Activated CD4-positive, alpha-beta T cell treated with anti-CD3 and anti-CD28 coated beads, Interleukin-2, amount 50 U/mL, for 48 hours (primary cell): Measurements from ENCODE around the gene BRD1.

Source experiments
- DNase-seq, 2 experiments: peaks; one replicate each; pipeline ENCODE4 v3.0.0-alpha.2; 2020

The BRD1 gene

GRCh38 chr22:49800408-49801238 lies 27.1 kb downstream of the BRD1 start:
- no peak for DNase-seq

DNA sequence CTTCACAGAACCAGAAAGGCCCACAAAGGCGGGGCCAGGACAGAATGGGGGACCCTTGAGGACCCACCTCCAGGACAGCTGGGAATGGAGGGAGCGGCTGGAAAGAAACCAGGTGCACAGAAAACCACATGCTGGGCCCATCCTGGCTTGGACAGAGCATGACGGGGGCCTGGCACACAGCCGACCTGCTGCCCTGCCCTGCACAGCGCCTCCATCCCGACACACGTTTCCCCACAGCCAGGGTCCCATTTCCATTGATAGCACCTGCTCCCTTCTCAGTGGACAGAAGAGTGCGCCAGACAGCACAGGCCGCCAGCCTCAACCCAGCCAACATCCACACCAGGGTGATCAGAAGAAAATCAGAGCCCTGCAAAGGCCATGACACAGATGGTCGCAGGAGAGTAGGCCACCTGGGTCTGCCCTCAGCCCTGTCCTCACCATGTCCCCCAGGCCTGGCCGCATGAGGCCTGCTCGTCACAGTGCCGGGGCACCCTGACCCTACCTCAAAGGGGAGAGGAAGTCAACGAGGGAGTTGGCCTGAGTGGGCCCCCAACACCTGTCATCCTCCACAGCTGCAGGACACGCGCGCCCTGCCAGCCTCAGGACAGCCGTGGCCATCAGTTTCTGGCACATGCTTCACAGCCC lies 28.1 kb downstream of the BRD1 start:
- DNase-seq: no peak

GRCh38 chr22:49798486-49799151 lies 29.1 kb downstream of the BRD1 start:
- no peak for DNase-seq

GRCh38 chr22:49797706-49798105 lies 30.0 kb downstream of the BRD1 start:
- no peak for DNase-seq

- no peak for DNase-seq
These were observed 30.9 kb downstream of the BRD1 start for GRCh38 chr22:49796596-49797270.

- no peak for DNase-seq
These were observed 32.2 kb downstream of the BRD1 start for GRCh38 chr22:49795521-49795920.

- no peak for DNase-seq
These were observed 33.8 kb downstream of the BRD1 start for GRCh38 chr22:49793871-49794270.

GRCh38 chr22:49793296-49793695 lies 34.4 kb downstream of the BRD1 start:
- DNase-seq: no peak

DNA sequence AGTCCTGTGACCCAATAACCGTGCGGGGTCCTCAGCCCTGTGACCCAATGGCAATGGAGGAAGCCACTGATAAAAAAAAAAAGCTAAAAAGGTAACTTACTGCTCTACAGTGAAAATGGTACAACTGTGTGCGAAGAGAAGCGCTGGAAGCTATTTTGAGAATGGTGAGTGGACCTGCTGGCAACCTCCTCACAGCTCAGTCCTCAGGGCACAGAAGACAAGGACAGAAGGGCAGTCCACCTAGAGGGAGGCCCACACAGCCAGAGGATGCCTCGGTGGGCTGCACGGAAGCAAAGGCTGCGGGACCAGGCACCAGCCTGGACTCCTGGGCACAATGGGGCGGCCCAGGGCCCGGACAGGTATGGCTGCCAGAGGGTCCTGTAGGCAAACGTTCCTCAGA lies 35.6 kb downstream of the BRD1 start:
- DNase-seq: no peak

DNA sequence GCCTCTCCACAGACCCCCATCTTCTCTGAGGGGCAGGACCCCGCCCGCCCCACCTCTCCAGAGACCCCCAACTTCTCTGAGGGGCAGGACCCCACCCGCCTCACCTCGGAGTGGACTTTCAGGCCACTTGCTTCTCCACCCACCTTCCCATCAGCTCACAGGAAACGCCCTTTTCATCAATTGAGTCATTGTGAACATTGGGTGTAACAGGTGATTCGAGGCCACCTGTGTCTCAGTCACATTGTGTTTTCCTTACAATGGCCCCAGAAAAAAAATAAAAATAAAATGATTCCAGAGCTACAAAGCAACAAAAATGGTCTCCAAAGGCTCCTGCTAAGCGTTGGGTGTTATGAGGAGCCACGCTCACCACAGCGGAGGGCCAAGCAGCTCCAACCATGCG lies 36.0 kb downstream of the BRD1 start:
- no peak for DNase-seq

DNA sequence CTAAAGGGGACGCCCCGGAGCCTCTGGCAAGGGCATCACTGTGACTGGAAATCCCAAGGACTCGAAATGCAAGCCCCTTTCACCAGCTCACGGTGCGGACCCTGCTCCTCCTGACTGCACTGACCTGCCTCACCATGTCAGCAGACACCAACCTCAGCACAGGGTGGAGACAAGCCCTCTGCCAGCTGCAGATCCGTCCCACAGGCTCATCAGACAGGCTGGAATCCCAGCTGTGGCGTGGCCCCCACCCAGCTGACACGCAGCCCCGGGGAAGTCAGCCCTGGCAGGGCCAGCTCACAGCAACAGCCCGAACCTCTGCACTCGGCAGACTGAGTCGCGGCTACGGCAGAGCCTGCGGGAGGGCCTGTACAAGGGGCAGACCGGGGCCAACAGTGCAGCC lies 36.8 kb downstream of the BRD1 start:
- no peak for DNase-seq

DNA sequence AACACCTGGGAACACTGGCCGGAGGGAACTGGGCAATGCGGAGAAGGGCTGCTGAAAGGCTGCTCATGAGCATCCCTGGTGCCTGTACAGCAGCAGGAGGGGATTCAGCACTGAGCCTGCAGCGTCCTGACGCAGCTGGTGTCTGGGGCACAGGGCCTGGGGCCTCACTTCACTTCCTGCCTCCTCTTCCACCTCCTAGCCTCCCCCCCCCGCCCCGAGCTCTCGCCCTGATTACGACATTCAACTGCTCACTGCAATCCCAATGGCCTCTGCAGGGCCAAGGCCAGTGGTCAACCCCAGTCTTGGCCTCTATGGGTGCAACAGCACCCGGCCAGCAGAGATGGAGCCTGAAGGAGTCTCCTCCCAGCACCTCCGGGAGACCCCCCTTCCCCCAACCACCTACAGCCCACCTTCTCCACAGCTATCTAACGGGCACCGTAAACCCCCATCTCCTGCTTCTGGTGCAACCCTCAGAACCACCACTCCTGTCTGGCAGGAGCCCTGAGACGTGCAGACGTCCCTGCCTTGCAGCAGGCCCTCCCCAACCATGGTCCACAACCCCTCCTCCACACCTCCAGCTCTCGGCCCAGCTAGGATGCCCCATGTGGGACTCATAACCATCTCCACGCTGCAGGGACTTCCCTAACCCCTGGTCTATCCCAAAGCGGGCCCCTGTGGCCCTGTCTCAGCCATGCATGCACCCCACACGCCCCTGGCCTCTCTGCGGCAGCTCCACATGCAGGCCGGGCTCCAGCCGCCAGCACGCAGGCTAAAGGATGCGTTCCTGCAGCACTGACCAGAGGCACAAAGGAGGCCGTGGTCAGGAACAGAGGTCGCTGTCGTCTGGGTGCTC lies 38.2 kb downstream of the BRD1 start:
- DNase-seq: peak; percentile 24 to 32

DNA sequence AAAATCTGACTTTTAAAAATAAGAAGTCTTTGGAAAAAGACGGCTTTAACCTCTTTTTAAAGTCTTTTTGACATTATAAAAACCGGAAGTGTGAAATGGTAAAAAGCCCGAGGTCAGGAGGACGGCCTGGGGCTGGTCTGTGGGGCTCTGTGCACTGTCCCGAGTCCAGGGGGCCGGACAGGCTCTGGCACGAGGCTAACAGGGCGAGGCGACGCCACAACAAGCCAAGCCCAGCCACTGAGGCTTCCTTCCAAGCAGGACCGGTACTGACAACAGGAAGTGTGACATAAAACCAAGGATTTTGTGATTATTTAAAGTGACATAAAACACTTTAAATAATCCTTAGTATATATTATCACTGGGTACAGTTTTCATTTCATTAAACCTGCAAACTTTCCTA lies 39.2 kb downstream of the BRD1 start:
- no peak for DNase-seq

- no peak for DNase-seq
These were observed 39.8 kb downstream of the BRD1 start for GRCh38 chr22:49787861-49788260.

GRCh38 chr22:49786976-49787706 lies 40.5 kb downstream of the BRD1 start:
- no peak for DNase-seq

DNA sequence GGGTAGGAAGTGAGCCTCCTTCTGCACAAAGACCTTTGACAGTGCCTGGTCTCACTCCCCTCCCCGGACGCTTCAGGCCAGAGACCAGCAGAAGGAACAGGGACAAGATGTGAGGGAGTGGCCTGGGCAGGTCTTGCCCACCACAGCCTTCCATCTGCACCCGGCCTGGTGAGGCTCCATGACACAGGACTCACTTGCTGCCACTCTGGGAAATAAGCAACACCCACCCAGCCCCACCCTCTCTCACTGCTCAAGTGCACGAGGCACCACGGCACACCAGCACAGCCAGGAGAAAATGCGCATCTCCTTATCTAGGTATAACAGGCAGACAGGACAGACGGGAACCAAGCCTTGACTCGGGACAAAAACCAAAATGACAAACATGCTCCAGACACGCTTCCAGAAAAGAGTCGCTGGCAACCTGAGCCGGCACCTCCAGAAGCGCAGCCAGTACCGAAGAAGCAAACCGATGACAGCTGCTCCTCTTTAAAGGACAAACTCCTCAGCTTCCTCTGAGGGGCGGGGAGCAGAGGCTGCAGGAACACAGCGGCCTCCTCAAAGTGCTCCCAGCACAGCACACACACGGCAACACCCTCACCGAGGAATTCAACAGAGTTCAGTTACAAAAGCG lies 41.7 kb downstream of the BRD1 start:
- no peak for DNase-seq

DNA sequence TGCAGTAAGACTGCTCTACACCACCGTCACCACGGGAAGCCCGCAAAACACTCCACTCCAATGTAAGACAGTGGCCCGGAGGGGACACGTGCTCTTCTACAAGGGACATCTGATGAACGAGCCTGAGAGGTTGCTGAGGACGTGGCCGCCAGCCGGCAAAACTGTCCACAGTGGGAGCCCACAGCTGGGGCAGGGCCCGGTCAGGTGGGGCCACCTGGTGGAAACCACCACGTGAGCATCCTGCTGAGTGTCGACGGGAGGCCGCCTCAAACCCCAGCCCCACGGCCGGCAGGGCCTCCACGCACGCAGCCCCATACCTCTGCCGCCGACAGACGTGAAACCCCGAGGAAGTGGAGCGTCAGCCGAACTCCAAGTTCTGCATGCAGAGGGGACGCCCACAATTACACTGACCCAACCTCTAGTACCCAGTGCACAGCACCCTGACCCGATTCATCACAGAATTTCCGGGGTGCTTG lies 42.6 kb downstream of the BRD1 start:
- DNase-seq: no peak

DNA sequence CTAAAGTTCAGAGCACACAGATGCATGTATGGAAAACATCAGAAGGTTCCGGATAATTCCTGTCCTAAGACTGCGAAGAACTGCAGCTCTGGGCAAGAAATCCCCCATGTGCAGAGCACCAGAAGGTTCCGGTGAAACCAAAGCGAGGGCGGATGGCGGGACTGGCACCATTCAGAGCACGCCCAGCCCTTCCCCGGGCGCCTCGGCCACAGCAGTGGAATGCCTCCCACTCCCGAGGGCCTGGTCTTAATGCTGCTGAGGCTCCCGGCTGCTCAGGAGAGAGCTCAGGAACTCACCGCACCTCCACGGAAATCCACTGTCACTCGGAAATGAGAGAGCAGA lies 43.1 kb downstream of the BRD1 start:
- DNase-seq: no peak

DNA sequence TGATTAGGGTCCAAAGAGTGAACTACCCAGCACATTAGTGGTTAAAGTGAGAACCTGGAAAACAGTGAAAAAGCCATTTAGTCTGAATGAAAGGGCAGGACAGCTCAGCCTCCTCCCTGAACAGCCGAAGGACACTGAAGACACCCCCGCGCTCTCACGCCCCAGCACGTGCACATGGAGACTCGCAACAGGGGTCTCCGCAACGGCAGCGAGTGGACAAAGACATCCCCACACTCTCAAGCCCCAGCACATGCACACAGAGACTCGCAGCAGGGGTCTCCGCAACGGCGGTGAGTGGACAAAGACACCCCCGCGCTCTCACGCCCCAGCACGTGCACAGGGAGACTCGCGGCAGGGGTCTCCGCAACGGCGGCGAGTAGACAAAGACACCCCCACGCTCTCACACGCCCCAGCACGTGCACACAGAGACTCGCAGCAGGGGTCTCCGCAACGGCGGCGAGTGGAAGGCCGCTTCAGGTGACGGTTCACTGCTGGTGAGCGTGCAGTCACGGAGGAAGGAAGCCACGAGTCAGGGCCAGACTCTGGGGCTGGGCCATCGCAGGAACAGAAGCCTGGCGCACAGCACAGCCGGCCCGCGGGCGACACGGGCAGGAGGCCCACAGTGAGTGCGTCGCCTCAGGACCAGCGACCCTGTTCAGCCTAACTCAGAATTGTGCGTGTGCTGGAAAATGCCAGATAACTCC lies 43.6 kb downstream of the BRD1 start:
- DNase-seq: no peak

- no peak for DNase-seq
These were observed 44.5 kb downstream of the BRD1 start for GRCh38 chr22:49783036-49783746.
